Superior temporal gyrus (tissue), 1 donor: ENCODE data around the gene APOM.
A peak's percentile ranks its signal among the peaks of the same experiment; 100 is the strongest.

Source experiments
- DNase-seq: peaks from one replicate; pipeline ENCODE4 v3.0.0-alpha.2; 2016; ENCODE audit errors: extremely low spot score

Gene APOM

GRCh38 chr6:31680226-31681134 lies 24.8 kb downstream of the APOM start, which contains the start of gene LY6G5C:
LY6G5C (minus strand) TSS chr6:31681067; CDS start chr6:31680373, 694 bp downstream.
- peak; percentile 83 for DNase-seq

GRCh38 chr6:31681135-31681671 lies 25.5 kb downstream of the APOM start:
- DNase-seq = peak; percentile 48

- no peak for DNase-seq
These were observed 27.9 kb downstream of the APOM start for GRCh38 chr6:31683591-31683990.

GRCh38 chr6:31686483-31686882 lies 30.8 kb downstream of the APOM start:
- DNase-seq = no peak

- no peak for DNase-seq
These were observed 31.6 kb downstream of the APOM start for GRCh38 chr6:31687321-31687720.

- DNase-seq = no peak
These were observed 32.4 kb downstream of the APOM start for GRCh38 chr6:31687860-31688693.

GRCh38 chr6:31689249-31690110 lies 33.8 kb downstream of the APOM start:
- DNase-seq = no peak

GRCh38 chr6:31690231-31691077 lies 34.8 kb downstream of the APOM start:
- DNase-seq = no peak

GRCh38 chr6:31691078-31691463 lies 35.4 kb downstream of the APOM start:
- no peak for DNase-seq

- DNase-seq = no peak
These were observed 35.9 kb downstream of the APOM start for GRCh38 chr6:31691564-31692108.

GRCh38 chr6:31692353-31692752 lies 36.7 kb downstream of the APOM start:
- DNase-seq = no peak

- no peak for DNase-seq
These were observed 37.2 kb downstream of the APOM start for GRCh38 chr6:31692886-31693285.

GRCh38 chr6:31693535-31693934 lies 37.8 kb downstream of the APOM start:
- DNase-seq = no peak

- no peak for DNase-seq
These were observed 41.9 kb downstream of the APOM start for GRCh38 chr6:31697555-31697954.

- no peak for DNase-seq
These were observed 45.2 kb downstream of the APOM start for GRCh38 chr6:31700740-31701401.

- no peak for DNase-seq
These were observed 46.1 kb downstream of the APOM start for GRCh38 chr6:31701666-31702404.

GRCh38 chr6:31702405-31702818 lies 46.7 kb downstream of the APOM start:
- DNase-seq = no peak

- peak; percentile 98 for DNase-seq
These were observed 47.4 kb downstream of the APOM start, which contains the start of gene ABHD16A for GRCh38 chr6:31702819-31703716. ABHD16A (minus strand) TSS chr6:31703324; CDS start chr6:31703281, 43 bp downstream.
